K562 (cell line): Measurements from ENCODE around the gene IL1RN.

Experiments
- CBX5 ChIP-seq: IDR thresholded peaks from 2 replicates; pipeline ENCODE4 v1.6.1; 2014; ENCODE audit warnings: low read depth, borderline replicate concordance
- POLR2A ChIP-seq: fragments of 450-650 bp; conservative IDR thresholded peaks from 2 replicates; pipeline ENCODE4 v1.6.1; 2016
- PYGO2 ChIP-seq: fragments of 450-650 bp; IDR thresholded peaks from 2 replicates; pipeline ENCODE4 v1.6.1; 2016; ENCODE audit warnings: mild to moderate bottlenecking, missing genetic modification characterization, moderate library complexity, missing compliant biosample characterization
- RCOR1 ChIP-seq, 2 experiments: IDR thresholded peaks; 2 replicates each; pipeline ENCODE4 v1.6.1; 2012; ENCODE audit warnings: low read depth in 2 of 2, low read length in 2 of 2, borderline replicate concordance in 1 of 2, improper control_type of control experiment in 1 of 2
- TGIF2 ChIP-seq: sonication (generic); formaldehyde crosslinking; IDR thresholded peaks from 2 replicates; pipeline ENCODE4 v1.8.1; 2022; ENCODE audit warnings: mild to moderate bottlenecking, missing genetic modification reagents, moderate library complexity
- ZNF280A ChIP-seq: fragments of 450-650 bp; IDR thresholded peaks from 2 replicates; pipeline ENCODE4 v1.6.1; 2018; ENCODE audit warnings: mild to moderate bottlenecking, low read depth; ENCODE audit not compliant: partially characterized antibody

GRCh38 chr2:113112871-113113270 lies 14.5 kb upstream of the IL1RN start:
- TF ChIP-seq ZNF280A (no peak), POLR2A (no peak), CBX5 (no peak), RCOR1 (IDR thresholded peaks at IDR 0.05; ENCODE audit: borderline replicate concordance in 1 of 2, low read depth in 2 of 2, low read length in 2 of 2) (no peak), TGIF2 (CRISPR knock-in tag) (no peak), PYGO2 (tag) (no peak)
